ENCODE results near the gene AURKA. TPM values are rescaled to one million over a fixed set of nuclear protein-coding genes. Genes with fewer than 3 reads are reported as not detected.
A peak's percentile ranks its signal among the peaks of the same experiment; 100 is the strongest.

Gene AURKA
- total RNA-seq, 1 experiment from 2014 or later: 92.0 TPM

DNA sequence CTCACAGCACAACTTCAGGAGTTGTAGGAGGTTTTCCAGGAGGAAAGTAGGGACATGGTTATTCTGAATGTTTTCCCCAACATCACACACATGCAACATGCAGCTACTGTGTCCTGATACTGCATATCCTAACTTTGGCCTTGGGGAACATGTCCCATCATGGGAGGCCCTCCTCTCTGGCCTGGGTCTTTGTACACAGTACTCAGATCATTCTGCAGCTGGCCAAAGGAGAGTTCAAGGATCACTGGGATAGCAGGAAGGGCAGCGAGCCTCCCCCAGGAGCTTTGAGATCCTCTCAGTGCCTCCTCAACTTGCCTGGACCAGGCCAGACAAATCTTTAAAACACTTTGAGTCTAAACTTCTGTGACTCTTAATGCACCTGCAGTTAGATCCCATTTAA lies 32.9 kb upstream of the AURKA start:
- TF ChIP-seq, protein P1, sequence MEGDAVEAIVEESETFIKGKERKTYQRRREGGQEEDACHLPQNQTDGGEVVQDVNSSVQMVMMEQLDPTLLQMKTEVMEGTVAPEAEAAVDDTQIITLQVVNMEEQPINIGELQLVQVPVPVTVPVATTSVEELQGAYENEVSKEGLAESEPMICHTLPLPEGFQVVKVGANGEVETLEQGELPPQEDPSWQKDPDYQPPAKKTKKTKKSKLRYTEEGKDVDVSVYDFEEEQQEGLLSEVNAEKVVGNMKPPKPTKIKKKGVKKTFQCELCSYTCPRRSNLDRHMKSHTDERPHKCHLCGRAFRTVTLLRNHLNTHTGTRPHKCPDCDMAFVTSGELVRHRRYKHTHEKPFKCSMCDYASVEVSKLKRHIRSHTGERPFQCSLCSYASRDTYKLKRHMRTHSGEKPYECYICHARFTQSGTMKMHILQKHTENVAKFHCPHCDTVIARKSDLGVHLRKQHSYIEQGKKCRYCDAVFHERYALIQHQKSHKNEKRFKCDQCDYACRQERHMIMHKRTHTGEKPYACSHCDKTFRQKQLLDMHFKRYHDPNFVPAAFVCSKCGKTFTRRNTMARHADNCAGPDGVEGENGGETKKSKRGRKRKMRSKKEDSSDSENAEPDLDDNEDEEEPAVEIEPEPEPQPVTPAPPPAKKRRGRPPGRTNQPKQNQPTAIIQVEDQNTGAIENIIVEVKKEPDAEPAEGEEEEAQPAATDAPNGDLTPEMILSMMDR (conservative IDR thresholded peaks at IDR 0.05): no peak
- CTCF ChIA-PET: no interaction called here
- POLR2A ChIA-PET (ENCODE audit: unreplicated experiment): no interaction called here
- no peak overlapping the region for H2AFZ ChIP-seq
- H4K20me1 ChIP-seq (ENCODE audit: insufficient read depth): no peaks in the 10 kb centered on the region
- DNase-seq: no peak
- H3F3A ChIP-seq (ENCODE audit: insufficient read depth, low read depth): peaks cover 11% of the 10 kb centered on the region; the same call in 1 of the 2 replicates
- no peaks in the 10 kb centered on the region for H3K9me2 ChIP-seq (ENCODE audit: insufficient read depth)
- intact Hi-C loops (cut with micrococcal nuclease; ENCODE audit: unreplicated experiment): no loop called here
- no peaks in the 10 kb centered on the region for H3K79me2 ChIP-seq (ENCODE audit: low read depth)
- H3K4me3 ChIP-seq: no peak overlapping the region
- no peaks in the 10 kb centered on the region for H3K9me3 ChIP-seq (ENCODE audit: insufficient read depth, low read depth)
- peaks cover 35% of the 10 kb centered on the region for H3K4me1 ChIP-seq (replicated peaks; ENCODE audit: insufficient read depth)
- no TSS peak for BruUV-seq (replicated peaks)
- H3K27me3 ChIP-seq (ENCODE audit: insufficient read depth, low read depth): no peaks in the 10 kb centered on the region
- no peak overlapping the region for H3K4me2 ChIP-seq
- H3K27ac ChIP-seq: no peak overlapping the region
- H3K36me3 ChIP-seq (ENCODE audit: low read depth): no peaks in the 10 kb centered on the region

DNA sequence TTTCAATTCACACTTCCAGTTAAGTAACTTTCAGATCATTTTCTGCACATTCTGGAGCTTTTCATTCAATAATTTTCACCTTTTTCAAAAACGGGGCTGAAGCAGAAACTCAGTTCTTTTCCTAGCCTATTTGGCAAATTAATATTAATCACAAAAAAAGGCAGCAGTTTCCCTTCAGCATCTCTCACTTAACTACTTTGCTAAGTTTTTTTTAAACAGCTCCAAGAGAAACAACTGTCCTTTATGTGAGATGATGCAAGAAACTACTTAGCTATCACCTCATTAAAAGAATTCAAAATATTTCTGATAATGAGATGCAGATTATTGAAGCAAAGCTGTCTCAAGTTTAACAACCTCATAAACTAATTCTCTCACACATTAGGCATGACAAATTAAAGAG lies 31.9 kb upstream of the AURKA start:
- TF ChIP-seq, protein P1 (conservative IDR thresholded peaks at IDR 0.05): no peak
- TF ChIP-seq EZH2 (IDR thresholded peaks at IDR 0.05; ENCODE audit: low read depth): no peak
- H3K27ac ChIP-seq: no peak overlapping the region
- H3K4me1 ChIP-seq (replicated peaks; ENCODE audit: insufficient read depth): peaks cover 35% of the 10 kb centered on the region
- no peaks in the 10 kb centered on the region for H3K27me3 ChIP-seq (ENCODE audit: insufficient read depth, low read depth)
- no peaks in the 10 kb centered on the region for H4K20me1 ChIP-seq (ENCODE audit: insufficient read depth)
- H3K36me3 ChIP-seq (ENCODE audit: low read depth): no peaks in the 10 kb centered on the region
- H3K4me2 ChIP-seq: no peak overlapping the region
- no peaks in the 10 kb centered on the region for H3K9me3 ChIP-seq (ENCODE audit: insufficient read depth, low read depth)
- H2AFZ ChIP-seq: no peak overlapping the region
- no TSS peak for BruUV-seq (replicated peaks)
- CTCF ChIA-PET: interaction anchor here (0.7 kb wide), 1 partner anchor 744 kb away, joined by 3 read pairs; no protein-coding TSS in a partner anchor
- intact Hi-C loops (cut with micrococcal nuclease; ENCODE audit: unreplicated experiment): no loop called here
- peaks cover 11% of the 10 kb centered on the region; the same call in 1 of the 2 replicates for H3F3A ChIP-seq (ENCODE audit: insufficient read depth, low read depth)
- POLR2A ChIA-PET (ENCODE audit: unreplicated experiment): interaction anchor here (0.6 kb wide), 1 partner anchor 11 kb away, joined by 8 read pairs; no protein-coding TSS in a partner anchor
- no peak overlapping the region for H3K4me3 ChIP-seq
- no peaks in the 10 kb centered on the region for H3K9me2 ChIP-seq (ENCODE audit: insufficient read depth)
- no peak for DNase-seq
- no peaks in the 10 kb centered on the region for H3K79me2 ChIP-seq (ENCODE audit: low read depth)

DNA sequence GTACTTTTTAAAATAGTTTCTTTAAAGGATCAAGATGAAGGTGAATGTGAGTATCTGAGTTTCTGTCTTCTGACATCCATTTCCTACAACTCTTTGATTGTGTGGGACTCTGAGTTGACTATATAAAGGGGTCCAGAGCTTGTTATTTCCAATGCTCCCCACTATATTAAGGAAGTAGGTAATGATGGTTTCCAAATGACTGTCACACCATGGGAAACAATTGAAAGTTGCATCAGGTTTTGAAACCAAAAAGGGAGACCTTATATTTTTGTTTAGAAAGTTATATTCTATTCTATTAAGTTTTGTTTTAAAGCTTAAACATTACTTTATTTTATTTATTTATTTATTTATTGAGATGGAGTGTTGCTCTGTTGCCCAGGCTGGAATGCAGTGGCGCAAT lies 31.2 kb upstream of the AURKA start:
- H3K27me3 ChIP-seq (ENCODE audit: insufficient read depth, low read depth): no peaks in the 10 kb centered on the region
- H4K20me1 ChIP-seq (ENCODE audit: insufficient read depth): no peaks in the 10 kb centered on the region
- no peak for DNase-seq
- no peaks in the 10 kb centered on the region for H3K79me2 ChIP-seq (ENCODE audit: low read depth)
- H3K36me3 ChIP-seq (ENCODE audit: low read depth): no peaks in the 10 kb centered on the region
- peaks cover 35% of the 10 kb centered on the region for H3K4me1 ChIP-seq (replicated peaks; ENCODE audit: insufficient read depth)
- intact Hi-C loops (cut with micrococcal nuclease; ENCODE audit: unreplicated experiment): no loop called here
- H3K4me2 ChIP-seq: peak overlapping the region; percentile 56; the same call in 1 of the 2 replicates
- peaks cover 11% of the 10 kb centered on the region; the same call in 1 of the 2 replicates for H3F3A ChIP-seq (ENCODE audit: insufficient read depth, low read depth)
- H3K27ac ChIP-seq: peak overlapping the region; percentile 55; the same call in 1 of the 2 replicates
- ChIA-PET POLR2A (ENCODE audit: unreplicated experiment) (interaction anchor here (0.6 kb wide), 1 partner anchor 10 kb away, joined by 8 read pairs; no protein-coding TSS in a partner anchor), CTCF (interaction anchor here (0.6 to 0.7 kb wide), 2 partner anchors 25 to 745 kb away, joined by 3 read pairs; no protein-coding TSS in a partner anchor)
- no peak overlapping the region for H2AFZ ChIP-seq
- no TSS peak for BruUV-seq (replicated peaks)
- TF ChIP-seq EZH2 (IDR thresholded peaks at IDR 0.05; ENCODE audit: low read depth): no peak
- TF ChIP-seq, protein P1 (conservative IDR thresholded peaks at IDR 0.05): no peak
- no peaks in the 10 kb centered on the region for H3K9me2 ChIP-seq (ENCODE audit: insufficient read depth)
- H3K9me3 ChIP-seq (ENCODE audit: insufficient read depth, low read depth): no peaks in the 10 kb centered on the region
- H3K4me3 ChIP-seq: no peak overlapping the region
